Fibroblast of skin of left biceps (primary cell): Measurements from ENCODE around the gene PTPN9.
A peak's percentile ranks its signal among the peaks of the same experiment; 100 is the strongest.
"Not testable (repeated sequence)": the region's sequence is repeated elsewhere in the genome, so short reads cannot be mapped to it uniquely, and the experiment has no call there.

ENCODE experiments used
- DNase-seq, 2 experiments: peaks; one replicate each; pipeline ENCODE4 v3.0.0-alpha.2; 2013; ENCODE audit warnings: low read depth in 2 of 2

Gene PTPN9

DNA sequence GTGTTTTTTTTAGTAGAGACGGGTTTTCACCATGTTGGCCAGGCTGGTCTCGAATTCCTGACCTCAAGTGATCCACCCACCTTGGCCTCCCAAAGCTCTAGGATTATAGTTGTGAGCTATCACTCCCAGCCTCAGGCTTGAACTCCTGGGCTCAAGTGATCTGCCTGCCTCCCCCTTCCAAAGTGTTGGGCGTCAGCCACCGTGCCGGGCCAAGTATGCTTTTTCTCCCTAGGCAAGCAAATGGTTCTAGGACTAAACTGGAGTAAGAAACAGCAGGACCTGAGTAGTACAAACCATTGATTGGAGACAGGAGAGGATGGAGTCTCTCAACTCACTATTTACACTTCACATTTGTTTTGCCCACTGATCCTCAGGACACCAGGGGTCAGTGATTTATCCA lies 4.6 kb upstream of the PTPN9 start:
- no peak for DNase-seq

DNA sequence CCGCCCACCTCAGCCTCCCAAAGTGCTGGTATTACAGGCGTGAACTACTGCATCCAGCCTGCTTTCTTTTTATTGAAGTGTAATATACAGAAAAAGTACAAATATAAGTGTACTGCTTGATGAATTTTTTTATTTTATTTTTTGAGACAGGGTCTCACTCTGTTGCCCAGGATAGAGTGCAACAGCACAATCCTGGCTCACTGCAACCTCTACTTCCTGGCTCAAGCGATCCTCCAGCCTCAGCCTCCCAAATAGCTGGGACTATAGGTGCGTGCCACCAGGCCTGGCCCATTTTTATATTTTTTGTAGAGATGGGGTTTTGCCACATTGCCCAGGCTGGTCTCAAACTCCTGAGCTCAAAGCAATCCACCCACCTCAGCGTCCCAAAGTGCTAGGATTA lies 3.8 kb upstream of the PTPN9 start:
- not testable (repeated sequence) for DNase-seq

- no peak for DNase-seq
These were observed 755 bp downstream of the PTPN9 start for GRCh38 chr15:75578173-75578947.

- DNase-seq, result no peak
These were observed 1.5 kb downstream of the PTPN9 start for GRCh38 chr15:75577401-75578172.

DNA sequence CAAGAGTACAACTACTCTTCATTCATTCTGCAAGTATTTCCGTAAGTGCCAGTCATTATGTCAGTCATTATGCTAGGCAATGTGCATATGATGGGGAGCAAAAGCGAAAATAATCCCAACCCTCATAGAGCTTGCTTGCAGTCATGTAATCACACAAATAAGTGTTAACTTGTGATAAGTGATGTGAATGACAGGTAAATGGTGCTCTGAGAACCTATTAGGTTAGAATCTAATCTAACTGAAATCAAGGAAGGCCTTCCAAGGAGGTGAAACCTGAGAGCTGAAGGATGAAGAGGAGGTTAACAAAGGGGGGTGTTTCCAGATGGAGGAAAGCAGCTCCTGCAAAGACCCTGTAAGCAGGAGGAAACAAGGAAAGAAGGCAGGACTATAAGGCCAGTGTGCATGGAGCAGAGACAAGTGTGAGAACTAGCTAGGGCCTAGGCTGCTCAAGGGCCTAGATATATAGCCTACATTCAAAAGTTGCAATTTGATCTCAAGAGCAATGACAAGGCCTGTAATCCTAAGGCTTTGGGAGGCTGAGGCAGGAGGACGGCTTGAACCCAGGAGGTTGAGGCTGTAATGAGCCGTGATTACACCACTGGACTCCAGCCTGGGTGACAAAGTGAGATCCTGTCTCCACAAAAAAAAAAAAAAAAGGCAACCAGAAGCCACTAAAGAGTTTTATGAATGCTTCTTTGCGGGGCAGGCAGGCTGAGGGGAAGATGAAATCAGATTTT lies 5.3 kb downstream of the PTPN9 start:
- DNase-seq, result no peak

DNA sequence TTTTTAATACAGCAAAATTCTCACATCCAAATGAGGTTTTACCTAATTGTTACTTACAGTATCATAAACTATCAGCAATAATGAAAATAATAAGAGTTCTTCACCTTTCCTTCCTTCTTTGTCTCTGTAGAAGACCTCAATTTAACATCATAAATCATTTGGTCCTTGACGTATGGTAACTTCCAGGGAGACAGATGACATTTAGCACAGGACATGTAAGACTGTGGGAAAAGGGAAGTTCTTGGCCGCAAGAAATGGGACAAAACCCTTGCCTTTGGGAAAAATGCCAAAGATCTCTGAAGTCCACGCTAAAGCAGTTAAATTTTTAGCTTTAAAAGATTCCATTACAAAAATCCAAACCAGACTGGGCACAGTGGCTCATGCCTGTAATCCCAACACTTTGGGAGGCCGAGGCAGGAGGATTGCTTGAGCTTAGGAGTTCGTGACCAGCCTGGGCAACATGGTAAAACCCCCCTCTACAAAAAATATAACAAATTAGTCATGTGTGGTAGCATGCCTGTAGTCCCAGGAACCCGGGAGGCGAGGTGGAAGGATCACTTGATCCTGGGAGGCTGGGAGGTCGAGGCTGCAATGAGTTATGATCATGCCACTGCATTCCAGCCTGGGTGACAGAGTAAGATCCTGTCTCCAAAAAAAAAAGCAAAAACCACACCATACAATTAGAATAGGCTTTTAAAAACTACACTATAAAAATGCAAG lies 8.8 kb downstream of the PTPN9 start:
- no peak for DNase-seq

DNA sequence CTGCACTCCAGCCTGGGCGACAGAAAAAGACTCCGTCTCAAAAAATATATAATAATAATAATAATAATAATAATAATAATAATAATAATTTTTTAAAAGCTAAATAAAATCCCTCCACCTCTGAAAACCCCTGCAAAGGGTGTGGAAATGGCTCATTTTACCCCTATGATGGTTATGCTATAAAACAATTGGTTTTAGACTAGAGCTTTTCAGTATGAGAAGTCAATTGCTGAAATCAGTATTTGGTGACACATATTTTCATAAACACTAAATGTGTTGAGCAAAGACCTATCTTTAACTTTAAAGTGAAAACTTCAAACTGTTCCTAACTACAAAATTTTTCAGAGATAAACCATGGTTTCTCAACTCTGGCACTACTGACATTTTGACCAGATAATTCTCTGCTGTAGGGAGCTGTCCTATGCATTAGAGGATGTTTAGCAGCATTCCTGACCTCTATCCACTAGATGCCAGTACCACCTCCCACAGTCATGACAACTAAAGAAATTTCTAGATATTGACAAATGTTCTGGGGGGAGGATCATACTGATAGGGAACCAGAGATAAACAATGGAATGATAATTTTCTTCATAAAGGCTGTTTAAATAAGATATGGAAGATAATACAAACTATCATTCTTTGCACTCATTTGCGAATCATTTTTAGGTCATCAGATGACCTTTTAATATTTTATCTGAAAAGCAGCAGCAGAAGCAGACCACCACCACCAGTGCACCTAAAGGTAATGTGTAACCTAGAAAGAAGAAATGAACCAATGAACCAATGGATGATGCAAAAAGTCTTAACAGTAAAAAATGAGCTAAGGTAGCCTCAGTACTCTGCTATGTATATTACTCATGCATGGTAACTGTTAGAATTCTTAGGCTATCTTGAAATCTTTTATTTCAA lies 13.8 kb downstream of the PTPN9 start:
- no peak for DNase-seq

- no peak for DNase-seq
These were observed 17.2 kb downstream of the PTPN9 start for GRCh38 chr15:75561888-75562287.

DNA sequence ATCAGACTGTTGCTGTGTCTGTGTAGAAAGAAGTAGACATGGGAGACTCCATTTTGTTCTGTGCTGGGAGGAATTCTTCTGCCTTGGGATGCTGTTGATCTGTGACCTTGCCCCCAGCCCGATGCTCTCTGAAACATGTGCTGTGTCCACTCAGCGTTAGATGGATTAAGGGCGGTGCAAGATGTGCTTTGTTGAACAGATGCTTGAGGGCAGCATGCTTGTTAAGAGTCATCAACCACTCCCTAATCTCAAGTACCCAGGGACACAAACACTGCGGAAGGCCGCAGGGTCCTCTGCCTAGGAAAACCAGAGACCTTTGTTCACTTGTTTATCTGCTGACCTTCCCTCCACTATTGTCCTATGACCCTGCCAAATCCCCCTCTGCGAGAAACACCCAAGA lies 19.8 kb downstream of the PTPN9 start:
- DNase-seq, result not testable (repeated sequence)

DNA sequence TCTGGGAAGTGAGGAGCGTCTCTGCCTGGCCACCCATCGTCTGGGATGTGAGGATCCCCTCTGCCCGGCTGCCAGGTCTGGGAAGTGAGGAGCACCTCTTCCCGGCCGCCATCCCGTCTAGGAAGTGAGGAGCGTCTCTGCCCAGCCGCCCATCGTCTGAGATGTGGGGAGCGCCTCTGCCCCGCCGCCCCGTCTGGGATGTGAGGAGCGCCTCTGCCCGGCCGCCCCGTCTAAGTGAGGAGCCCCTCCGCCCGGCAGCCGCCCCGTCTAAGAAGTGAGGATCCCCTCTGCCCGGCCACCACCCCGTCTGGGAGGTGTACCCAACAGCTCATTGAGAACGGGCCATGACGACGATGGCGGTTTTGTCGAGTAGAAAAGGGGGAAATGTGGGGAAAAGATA lies 20.2 kb downstream of the PTPN9 start:
- DNase-seq, result not testable (repeated sequence)

DNA sequence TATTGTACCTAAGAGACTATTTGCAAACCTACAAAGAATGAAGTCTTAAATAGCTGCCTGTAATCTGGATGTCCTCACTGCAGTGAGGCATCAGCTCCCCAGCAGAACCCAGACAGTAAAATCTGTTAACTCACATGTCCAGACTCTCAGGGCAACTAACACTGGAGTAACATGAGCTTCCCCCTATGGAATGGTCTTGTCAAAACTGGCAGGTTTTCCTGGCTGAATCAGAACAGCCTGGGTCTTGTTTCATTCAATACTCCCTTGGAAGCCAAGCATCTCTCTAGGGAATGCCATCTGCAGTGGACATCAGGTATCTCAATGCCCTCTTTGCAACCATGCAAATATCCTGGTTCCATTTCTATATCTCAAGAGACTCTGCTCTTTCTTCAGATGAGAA lies 24.4 kb downstream of the PTPN9 start:
- DNase-seq, result peak; percentile 24 to 30

DNA sequence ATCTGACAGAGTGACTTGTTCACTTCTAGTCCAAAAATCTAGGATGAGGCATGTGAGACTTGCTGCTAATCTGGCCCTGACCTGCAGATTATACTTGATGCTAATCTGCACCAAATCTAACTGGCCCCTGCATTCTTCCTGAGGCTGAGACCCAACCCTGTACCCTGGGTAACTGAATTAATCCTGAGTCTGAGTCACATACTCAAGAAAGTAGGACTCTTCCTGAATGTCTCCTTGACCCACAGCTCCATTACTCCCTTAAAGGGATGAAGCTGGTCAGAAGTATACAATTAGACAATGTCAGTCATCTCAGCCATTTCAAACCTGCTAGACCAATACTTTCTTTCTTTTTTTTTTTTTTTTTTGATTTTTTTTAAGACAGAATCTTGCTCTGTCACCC lies 25.5 kb downstream of the PTPN9 start:
- no peak for DNase-seq

DNA sequence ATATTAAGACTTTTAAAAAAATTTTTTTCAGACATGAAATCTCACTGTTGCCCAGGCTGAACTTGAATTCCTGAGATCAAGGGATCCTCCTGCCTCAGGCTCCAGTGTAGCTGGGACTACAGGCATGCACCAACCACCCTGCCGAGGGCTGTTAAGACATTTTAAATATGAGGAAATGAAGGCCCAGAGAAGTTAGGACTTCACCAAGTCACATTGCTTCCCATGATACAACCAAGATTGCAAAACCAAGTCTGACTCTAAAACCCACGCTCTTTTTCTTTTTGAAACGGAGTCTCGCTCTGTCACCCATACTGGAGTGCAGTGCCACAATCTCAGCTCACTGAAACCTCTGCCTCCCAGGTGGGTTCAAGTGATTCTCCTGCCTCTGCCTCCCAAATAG lies 28.0 kb downstream of the PTPN9 start:
- no peak for DNase-seq

GRCh38 chr15:75545064-75545463 lies 34.1 kb downstream of the PTPN9 start:
- DNase-seq, result no peak

- DNase-seq, result no peak
These were observed 34.8 kb downstream of the PTPN9 start for GRCh38 chr15:75544359-75544758.

DNA sequence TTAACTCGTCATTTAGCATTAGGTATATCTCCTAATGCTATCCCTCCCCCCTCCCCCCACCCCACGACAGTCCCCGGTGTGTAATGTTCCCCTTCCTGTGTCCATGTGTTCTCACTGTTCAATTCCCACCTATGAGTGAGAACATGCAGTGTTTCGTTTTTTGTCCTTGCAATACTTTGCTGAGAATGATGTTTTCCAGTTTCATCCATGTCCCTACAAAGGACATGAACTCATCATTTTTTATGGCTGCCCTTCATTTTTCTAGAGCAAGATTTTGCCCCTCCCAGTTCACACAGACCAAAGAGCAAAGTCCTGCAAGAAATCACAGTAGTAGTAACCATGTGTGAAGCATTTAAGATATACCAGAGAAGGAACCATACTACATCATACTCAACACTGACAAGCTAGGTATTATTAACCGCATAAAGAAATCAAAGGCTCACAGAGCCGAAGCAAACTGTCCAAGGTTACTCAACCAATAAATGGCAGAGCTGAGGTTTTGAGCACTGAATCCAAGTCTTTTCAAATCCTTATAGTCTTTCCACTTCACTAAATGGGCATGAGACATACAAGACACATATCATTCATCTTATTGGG lies 36.1 kb downstream of the PTPN9 start:
- DNase-seq, result not testable (repeated sequence)

DNA sequence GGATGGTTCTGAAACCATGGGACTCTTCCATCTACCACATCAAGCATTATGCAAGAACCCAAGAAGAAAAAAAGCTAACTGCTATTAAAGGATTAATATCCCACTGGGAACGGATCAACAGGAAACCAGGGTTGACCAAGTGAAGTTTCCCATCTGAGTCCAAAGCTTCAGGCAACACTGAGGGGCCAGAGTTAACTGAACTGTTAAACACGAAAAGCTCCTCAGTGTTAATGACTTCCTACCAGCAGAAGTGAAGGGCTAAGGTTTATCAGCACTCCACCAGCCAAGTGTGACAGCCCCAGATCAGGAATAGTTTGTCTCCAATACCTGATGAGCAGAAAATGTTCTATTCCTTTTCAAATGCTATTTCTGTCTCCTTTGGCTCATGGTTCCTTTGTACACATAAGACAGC lies 36.7 kb downstream of the PTPN9 start:
- no peak for DNase-seq

DNA sequence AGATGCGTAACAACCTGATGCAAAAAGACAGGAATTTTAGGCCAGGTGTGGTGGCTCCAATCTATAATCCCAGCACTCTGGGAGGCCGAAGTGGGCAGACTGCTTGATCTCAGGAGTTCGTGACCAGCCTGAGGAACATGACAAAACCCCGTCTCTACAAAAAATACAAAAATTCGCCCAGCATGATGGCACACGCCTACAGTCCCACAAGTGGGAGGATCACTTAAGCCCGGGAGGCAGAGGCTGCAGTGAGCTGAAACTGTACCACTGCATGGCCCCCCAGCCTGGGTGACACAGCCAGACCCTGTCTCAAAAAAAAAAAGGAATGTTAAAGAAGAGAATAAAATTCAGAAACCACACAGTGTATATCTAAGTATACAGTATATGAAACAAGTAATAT lies 40.7 kb downstream of the PTPN9 start:
- DNase-seq, result no peak

GRCh38 chr15:75533945-75534344 lies 45.2 kb downstream of the PTPN9 start:
- no peak for DNase-seq
